Ovary (tissue), 3 donors: ENCODE results near the gene KANK2.
"Not testable (repeated sequence)": the region's sequence is repeated elsewhere in the genome, so short reads cannot be mapped to it uniquely, and the experiment has no call there.

Experiments used
- CTCF ChIP-seq, 3 donors: fragments of 450-650 bp in 2 of 3; fragments of 200-600 bp in 1 of 3; IDR thresholded peaks; one replicate each; pipeline versions ENCODE4 v1.5.1 to v1.8.0; 2016 to 2022; ENCODE audit warnings: antibody characterized with exemption in 3 of 3, mild to moderate bottlenecking in 1 of 3
- EP300 ChIP-seq: sonication (generic); formaldehyde crosslinking; IDR thresholded peaks from one replicate; pipeline ENCODE4 v1.6.1; 2017; ENCODE audit warnings: antibody characterized with exemption
- POLR2A ChIP-seq: fragments of 450-650 bp; IDR thresholded peaks from one replicate; pipeline ENCODE4 v1.6.1; 2017; ENCODE audit warnings: antibody characterized with exemption, mild to moderate bottlenecking, moderate library complexity
- donor health status: DM: no; HTN: no; CAD: no.

- not testable (repeated sequence) for TF ChIP-seq CTCF (IDR thresholded peaks at IDR 0.05); POLR2A; EP300
Measured at GRCh38 chr19:11160440-11160768, 36.9 kb downstream of the KANK2 start.
